ENCODE data around the gene B4GALNT4. TPM values are rescaled to one million over a fixed set of nuclear protein-coding genes. Genes with fewer than 3 reads are reported as not detected.

Gene B4GALNT4
- total RNA-seq, 1 experiment from 2014 or later: 88.0 TPM

- POLR2A ChIA-PET: no interaction called here
- peak overlapping the region; percentile 91 for H3K27ac Mint-ChIP-seq
Measured at GRCh38 chr11:371716-372590, 2.7 kb downstream of the B4GALNT4 start.

More at GRCh38 chr11:371716-372590, 2.7 kb downstream of the B4GALNT4 start:
- no peak for ATAC-seq
- no peak for TF ChIP-seq ZNF281 (CRISPR knock-in tag; IDR thresholded peaks at IDR 0.05)
- no peak for TF ChIP-seq ZNF425 (CRISPR knock-in tag; conservative IDR thresholded peaks at IDR 0.05)
- TF ChIP-seq, protein P1, sequence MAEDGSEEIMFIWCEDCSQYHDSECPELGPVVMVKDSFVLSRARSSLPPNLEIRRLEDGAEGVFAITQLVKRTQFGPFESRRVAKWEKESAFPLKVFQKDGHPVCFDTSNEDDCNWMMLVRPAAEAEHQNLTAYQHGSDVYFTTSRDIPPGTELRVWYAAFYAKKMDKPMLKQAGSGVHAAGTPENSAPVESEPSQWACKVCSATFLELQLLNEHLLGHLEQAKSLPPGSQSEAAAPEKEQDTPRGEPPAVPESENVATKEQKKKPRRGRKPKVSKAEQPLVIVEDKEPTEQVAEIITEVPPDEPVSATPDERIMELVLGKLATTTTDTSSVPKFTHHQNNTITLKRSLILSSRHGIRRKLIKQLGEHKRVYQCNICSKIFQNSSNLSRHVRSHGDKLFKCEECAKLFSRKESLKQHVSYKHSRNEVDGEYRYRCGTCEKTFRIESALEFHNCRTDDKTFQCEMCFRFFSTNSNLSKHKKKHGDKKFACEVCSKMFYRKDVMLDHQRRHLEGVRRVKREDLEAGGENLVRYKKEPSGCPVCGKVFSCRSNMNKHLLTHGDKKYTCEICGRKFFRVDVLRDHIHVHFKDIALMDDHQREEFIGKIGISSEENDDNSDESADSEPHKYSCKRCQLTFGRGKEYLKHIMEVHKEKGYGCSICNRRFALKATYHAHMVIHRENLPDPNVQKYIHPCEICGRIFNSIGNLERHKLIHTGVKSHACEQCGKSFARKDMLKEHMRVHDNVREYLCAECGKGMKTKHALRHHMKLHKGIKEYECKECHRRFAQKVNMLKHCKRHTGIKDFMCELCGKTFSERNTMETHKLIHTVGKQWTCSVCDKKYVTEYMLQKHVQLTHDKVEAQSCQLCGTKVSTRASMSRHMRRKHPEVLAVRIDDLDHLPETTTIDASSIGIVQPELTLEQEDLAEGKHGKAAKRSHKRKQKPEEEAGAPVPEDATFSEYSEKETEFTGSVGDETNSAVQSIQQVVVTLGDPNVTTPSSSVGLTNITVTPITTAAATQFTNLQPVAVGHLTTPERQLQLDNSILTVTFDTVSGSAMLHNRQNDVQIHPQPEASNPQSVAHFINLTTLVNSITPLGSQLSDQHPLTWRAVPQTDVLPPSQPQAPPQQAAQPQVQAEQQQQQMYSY (CRISPR knock-in tag; IDR thresholded peaks at IDR 0.05): no peak
- no peak for TF ChIP-seq ZNF121 (CRISPR knock-in tag; IDR thresholded peaks at IDR 0.05)
- no peak for TF ChIP-seq ZNF263 (CRISPR knock-in tag; IDR thresholded peaks at IDR 0.05; ENCODE audit: low read depth)
- TF ChIP-seq ZNF232 (CRISPR knock-in tag; IDR thresholded peaks at IDR 0.05): no peak
- TF ChIP-seq SMAD4 (CRISPR knock-in tag; IDR thresholded peaks at IDR 0.05): no peak
- TF ChIP-seq HMGA2 (CRISPR knock-in tag; IDR thresholded peaks at IDR 0.05): no peak
- TF ChIP-seq E2F1 (CRISPR knock-in tag; IDR thresholded peaks at IDR 0.05): no peak
- no peak for TF ChIP-seq NFE2L1 (CRISPR knock-in tag; IDR thresholded peaks at IDR 0.05)
- TF ChIP-seq JUN (CRISPR knock-in tag; IDR thresholded peaks at IDR 0.05): no peak
- TF ChIP-seq, protein P2, sequence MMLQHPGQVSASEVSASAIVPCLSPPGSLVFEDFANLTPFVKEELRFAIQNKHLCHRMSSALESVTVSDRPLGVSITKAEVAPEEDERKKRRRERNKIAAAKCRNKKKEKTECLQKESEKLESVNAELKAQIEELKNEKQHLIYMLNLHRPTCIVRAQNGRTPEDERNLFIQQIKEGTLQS (CRISPR knock-in tag; conservative IDR thresholded peaks at IDR 0.05): no peak
- TF ChIP-seq, protein P3, sequence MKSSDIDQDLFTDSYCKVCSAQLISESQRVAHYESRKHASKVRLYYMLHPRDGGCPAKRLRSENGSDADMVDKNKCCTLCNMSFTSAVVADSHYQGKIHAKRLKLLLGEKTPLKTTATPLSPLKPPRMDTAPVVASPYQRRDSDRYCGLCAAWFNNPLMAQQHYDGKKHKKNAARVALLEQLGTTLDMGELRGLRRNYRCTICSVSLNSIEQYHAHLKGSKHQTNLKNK (CRISPR knock-in tag; IDR thresholded peaks at IDR 0.05): no peak
- TF ChIP-seq TCF7 (CRISPR knock-in tag; IDR thresholded peaks at IDR 0.05; ENCODE audit: low read depth): no peak
- TF ChIP-seq, protein P4, sequence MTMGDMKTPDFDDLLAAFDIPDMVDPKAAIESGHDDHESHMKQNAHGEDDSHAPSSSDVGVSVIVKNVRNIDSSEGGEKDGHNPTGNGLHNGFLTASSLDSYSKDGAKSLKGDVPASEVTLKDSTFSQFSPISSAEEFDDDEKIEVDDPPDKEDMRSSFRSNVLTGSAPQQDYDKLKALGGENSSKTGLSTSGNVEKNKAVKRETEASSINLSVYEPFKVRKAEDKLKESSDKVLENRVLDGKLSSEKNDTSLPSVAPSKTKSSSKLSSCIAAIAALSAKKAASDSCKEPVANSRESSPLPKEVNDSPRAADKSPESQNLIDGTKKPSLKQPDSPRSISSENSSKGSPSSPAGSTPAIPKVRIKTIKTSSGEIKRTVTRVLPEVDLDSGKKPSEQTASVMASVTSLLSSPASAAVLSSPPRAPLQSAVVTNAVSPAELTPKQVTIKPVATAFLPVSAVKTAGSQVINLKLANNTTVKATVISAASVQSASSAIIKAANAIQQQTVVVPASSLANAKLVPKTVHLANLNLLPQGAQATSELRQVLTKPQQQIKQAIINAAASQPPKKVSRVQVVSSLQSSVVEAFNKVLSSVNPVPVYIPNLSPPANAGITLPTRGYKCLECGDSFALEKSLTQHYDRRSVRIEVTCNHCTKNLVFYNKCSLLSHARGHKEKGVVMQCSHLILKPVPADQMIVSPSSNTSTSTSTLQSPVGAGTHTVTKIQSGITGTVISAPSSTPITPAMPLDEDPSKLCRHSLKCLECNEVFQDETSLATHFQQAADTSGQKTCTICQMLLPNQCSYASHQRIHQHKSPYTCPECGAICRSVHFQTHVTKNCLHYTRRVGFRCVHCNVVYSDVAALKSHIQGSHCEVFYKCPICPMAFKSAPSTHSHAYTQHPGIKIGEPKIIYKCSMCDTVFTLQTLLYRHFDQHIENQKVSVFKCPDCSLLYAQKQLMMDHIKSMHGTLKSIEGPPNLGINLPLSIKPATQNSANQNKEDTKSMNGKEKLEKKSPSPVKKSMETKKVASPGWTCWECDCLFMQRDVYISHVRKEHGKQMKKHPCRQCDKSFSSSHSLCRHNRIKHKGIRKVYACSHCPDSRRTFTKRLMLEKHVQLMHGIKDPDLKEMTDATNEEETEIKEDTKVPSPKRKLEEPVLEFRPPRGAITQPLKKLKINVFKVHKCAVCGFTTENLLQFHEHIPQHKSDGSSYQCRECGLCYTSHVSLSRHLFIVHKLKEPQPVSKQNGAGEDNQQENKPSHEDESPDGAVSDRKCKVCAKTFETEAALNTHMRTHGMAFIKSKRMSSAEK (CRISPR knock-in tag; IDR thresholded peaks at IDR 0.05; ENCODE audit: borderline replicate concordance): no peak
- no peak for TF ChIP-seq GRHL2 (CRISPR knock-in tag; IDR thresholded peaks at IDR 0.05; ENCODE audit: insufficient replicate concordance, severe bottlenecking)
- no peak for TF ChIP-seq ZNF671 (CRISPR knock-in tag; IDR thresholded peaks at IDR 0.05)
- no peak for TF ChIP-seq IRF2 (CRISPR knock-in tag; IDR thresholded peaks at IDR 0.05; ENCODE audit: borderline replicate concordance, low read depth)
- TF ChIP-seq NR2C2 (CRISPR knock-in tag; IDR thresholded peaks at IDR 0.05): no peak
- CTCF ChIA-PET: interaction anchor here (2.3 kb wide), 1 partner anchor 18 kb away, joined by 9 read pairs; no protein-coding TSS in a partner anchor
- DNase-seq (ENCODE audit: low spot score): no peak
- Mint-ChIP-seq H3K4me3 (no peak overlapping the region), H3K27me3 (ENCODE audit: low read depth) (peaks cover 8% of the 10 kb centered on the region), H3K4me1 (peaks cover 22% of the 10 kb centered on the region), H3K9me3 (0 out of 2 replicates have a peak, but pooled peaks cover 7% of the 10 kb centered on the region), H3K36me3 (peaks cover 19% of the 10 kb centered on the region)

Measured in WTC11 (cell line).